NOMO-1 treated with dmso at 0.1 percent for 144 hours (cell line): ENCODE measurements around the gene CETN3.
A peak's percentile ranks its signal among the peaks of the same experiment; 100 is the strongest.

ENCODE experiments used
- DNase-seq: peaks from one replicate; lab custom pipeline; 2025; ENCODE audit not compliant: unreplicated experiment; lab: John Stamatoyannopoulos, UW

CETN3 gene

GRCh38 chr5:90409318-90410177, at the start of gene CETN3:
TSS of gene CETN3 (minus strand) at chr5:90409756. CDS start at chr5:90409661, 95 bp downstream.
- DNase-seq: peak; percentile 97

- DNase-seq: no peak
Observed at GRCh38 chr5:90446961-90447360, 37.4 kb upstream of the CETN3 start.

- no peak for DNase-seq
Observed at GRCh38 chr5:90440644-90441043, 31.1 kb upstream of the CETN3 start.

DNA sequence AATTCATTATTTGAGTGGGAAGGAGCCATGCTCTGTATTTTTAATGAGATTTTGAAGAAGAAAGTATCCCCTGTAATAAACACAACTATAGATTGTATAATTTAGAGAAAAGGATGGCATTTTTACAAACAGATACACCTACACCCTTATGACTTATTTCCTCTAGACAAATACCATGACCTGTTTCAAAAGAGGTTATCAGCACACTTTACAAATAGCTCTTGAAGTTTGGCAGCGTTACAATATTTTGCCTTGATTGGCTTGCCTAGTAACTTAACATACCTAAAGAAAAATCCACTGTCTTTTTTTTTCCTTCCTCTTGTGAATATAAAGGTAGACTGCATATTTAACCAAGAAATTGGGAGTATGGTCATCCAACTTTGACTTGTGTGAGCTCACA, 28.5 kb upstream of the CETN3 start:
- no peak for DNase-seq

- DNase-seq: no peak
Observed at GRCh38 chr5:90437663-90438062, 28.1 kb upstream of the CETN3 start.

DNA sequence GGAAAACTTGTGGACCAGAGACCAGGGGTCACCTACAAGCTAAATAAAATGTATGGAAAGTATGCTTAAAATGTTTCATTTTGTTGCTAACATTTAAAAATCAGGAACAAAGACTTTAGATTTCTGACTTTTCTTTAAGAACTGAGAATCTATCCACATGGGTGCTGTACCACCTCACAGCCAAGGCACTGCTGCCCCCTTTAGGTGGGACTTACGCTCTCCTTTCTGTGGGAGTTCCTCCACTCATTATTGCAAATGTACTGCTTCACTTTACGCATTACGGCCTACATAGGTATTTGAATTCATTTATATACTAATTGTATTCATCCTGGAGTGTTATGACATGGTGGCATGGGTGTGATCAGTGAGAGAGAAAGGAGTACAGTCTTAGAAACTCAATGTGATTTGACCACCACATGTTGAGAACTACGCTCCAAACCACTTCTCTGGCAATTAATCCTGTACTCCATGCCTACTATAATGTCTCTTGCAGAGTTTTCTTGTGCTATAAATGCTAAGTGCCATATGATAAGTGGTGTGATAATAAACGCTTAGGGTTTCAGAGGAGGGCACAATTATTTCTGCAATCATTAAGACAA, 24.7 kb upstream of the CETN3 start:
- no peak for DNase-seq

DNA sequence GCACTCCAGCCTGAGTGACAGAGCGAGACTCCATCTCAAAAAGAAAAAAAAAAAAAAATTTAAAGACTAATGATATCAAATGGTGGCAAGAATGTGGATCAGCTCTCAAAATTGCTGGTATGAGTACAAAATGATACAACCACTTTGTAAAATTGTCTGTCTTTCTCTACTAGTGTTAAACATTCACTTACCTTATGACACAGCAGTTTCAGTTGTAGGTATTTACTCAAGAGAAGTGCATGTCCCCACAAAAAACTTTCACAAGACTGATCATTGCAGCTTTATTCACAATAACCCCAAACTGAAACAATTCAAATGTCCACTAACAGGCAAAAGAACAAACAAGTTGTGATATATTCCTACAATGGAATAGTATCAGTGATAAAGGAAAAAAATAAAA, 14.7 kb upstream of the CETN3 start:
- DNase-seq: no peak

DNA sequence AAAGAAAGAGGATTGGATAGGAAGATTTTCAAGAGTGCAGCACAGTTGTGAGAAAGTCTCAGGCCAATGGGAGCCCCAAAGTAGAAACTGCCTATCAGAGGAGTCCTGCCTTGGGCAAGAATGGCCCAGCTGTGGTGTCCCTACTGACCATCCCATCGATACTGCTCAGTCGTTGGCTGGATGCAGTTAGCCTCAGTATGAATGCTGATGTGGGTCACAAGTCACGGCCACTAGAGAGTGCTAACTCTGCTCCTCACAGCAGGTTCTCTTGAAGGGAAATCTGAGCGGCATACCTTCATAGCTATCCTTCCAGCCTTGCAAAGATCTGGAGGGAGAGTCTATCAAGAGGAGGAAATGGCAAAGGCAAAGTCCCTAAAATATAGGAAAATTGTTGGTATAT, 11.6 kb upstream of the CETN3 start:
- no peak for DNase-seq

DNA sequence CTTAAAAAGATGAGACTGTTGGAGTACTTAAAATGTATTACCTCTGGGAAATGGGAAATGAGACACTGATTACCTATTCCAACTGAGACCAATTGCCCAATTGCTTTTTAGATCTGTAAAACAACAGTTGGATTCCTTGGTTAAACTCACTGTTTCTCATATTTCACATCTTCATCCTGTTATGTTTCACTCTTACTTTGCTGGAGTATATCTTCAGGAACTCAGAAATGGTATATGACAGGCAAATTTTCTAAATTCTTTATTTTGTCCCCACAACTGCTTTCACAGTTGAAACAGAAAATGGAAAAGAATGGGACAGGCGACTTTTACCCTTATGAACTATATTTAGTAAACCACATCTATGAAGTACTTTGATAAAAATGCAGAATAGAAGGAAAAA, 8.7 kb upstream of the CETN3 start:
- DNase-seq: no peak

DNA sequence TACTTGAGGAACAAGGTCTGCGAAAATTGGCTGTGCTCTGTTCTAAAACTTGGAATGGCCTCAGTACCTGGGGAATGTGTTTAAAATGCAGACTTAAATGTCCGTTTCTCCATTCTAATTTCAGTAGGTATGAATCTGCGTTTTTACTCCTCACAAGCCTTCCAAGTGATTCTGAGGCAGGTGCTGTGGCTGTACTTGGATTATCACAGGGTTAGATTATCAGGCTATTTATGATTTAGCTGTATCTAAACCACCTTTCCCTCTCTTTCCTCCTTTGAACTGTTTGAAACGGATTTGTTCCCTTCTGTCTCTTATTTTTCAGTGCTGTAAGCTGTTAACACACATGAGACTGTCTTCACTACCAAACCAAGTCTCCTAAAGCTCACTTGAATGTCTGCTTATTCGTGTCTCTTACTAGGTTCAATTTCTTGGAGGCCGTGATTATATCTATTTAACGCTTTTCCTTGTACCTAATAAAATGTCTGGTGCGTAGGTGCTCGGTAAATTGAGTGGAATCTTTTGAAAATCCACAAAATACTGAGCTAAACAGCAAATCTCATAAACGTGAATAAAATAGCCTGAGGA, 714 bp upstream of the CETN3 start:
- DNase-seq: no peak

- no peak for DNase-seq
Observed at GRCh38 chr5:90408571-90409317, 812 bp downstream of the CETN3 start.

GRCh38 chr5:90406466-90406865, 3.1 kb downstream of the CETN3 start:
- DNase-seq: no peak

DNA sequence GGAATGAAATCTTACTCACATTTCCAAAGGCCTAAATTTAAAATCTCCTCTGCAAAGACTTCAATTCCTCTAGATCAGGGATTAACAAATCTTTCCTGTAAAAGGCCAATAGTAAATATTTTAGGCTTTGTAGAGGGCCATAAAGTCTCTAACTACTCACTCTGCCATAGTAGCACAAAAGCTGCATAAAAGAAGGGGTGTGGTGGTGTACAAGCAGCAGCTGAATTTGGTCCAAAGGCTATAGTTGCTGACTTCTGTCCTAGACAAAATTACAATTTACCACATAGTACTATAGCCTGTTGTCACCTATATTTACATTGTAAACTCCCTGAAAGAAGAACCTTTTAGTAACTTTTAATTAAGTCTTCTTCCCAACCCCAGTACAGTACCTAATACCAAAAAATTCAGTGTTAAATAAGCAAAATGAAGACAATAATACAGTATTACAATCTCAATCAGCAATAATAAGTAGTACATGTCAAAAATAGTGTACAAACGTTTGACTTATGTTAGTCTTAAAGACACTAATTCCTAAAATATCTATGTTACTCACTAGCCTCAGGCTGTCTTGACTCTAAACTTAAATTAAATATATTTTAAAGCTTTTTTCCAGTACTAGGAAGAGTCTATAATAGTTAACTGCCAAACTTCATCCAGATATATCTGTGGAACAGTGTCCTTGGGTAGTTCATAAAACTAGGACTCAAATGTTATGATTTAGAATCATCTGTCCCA, 6.9 kb downstream of the CETN3 start:
- no peak for DNase-seq

GRCh38 chr5:90399251-90399650, 10.3 kb downstream of the CETN3 start:
- DNase-seq: no peak

GRCh38 chr5:90398726-90399125, 10.8 kb downstream of the CETN3 start:
- DNase-seq: no peak

GRCh38 chr5:90395005-90395404, 14.6 kb downstream of the CETN3 start:
- no peak for DNase-seq

- DNase-seq: no peak
Observed at GRCh38 chr5:90390928-90391327, 18.6 kb downstream of the CETN3 start.

- DNase-seq: no peak
Observed at GRCh38 chr5:90390326-90390725, 19.2 kb downstream of the CETN3 start.

- DNase-seq: no peak
Observed at GRCh38 chr5:90387508-90387907, 22.0 kb downstream of the CETN3 start.

DNA sequence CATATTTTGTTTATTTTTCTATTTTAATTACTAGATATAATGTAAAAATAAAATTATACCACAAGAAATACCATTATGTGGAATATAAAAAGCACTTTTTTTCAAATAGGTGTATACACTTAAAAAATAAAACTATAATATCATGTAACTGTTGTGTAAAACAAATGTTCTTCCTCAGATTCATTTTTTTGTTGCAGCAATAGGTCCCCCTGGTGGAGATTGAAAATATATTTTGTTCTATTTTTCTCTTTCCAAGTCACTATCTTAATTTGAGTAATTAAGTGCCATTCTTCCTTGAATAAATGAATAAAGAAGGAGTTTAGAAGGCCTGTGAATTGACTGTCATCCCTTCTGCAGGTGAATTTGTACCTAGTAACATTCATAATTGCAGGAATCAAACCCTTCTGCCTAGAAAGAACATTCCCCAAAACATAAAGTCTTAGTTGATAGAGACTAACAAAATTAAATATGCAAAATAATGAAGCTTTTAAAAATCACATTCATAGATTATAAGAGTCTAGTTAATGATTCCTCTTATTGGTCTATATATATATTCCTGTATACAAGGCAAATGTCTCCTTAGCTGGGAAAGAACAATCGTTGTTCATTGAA, 23.4 kb downstream of the CETN3 start:
- no peak for DNase-seq
